K562 (cell line): Measurements from ENCODE around the gene HNF1B.

Experiments used
- BCL6 ChIP-seq: fragments of 250-450 bp; sonication (Bioruptor Pico); IDR thresholded peaks from 2 replicates; pipeline ENCODE4 v1.4.0; 2020
- EZH2 ChIP-seq: IDR thresholded peaks from 2 replicates; pipeline ENCODE4 v1.6.1; 2012; ENCODE audit warnings: low read depth, mild to moderate bottlenecking, inconsistent platforms, low read length, borderline replicate concordance
- FOXJ3 ChIP-seq: sonication (generic); formaldehyde crosslinking; IDR thresholded peaks from 2 replicates; pipeline ENCODE4 v1.4.0; 2020; ENCODE audit warnings: mild to moderate bottlenecking, missing genetic modification reagents
- RNF2 ChIP-seq: sonication (generic); IDR thresholded peaks from 2 replicates; pipeline ENCODE4 v1.6.1; 2016
- ZBTB43 ChIP-seq: sonication (generic); formaldehyde crosslinking; IDR thresholded peaks from 2 replicates; pipeline ENCODE4 v1.8.0; 2023; ENCODE audit warnings: mild to moderate bottlenecking, missing genetic modification reagents
- ZFX ChIP-seq: sonication (generic); formaldehyde crosslinking; IDR thresholded peaks from 2 replicates; pipeline ENCODE4 v1.8.0; 2022; ENCODE audit warnings: mild to moderate bottlenecking, missing genetic modification reagents, moderate library complexity
- ZNF121 ChIP-seq: sonication (generic); formaldehyde crosslinking; conservative IDR thresholded peaks from 2 replicates; pipeline ENCODE4 v1.8.0; 2022; ENCODE audit warnings: missing genetic modification reagents

DNA sequence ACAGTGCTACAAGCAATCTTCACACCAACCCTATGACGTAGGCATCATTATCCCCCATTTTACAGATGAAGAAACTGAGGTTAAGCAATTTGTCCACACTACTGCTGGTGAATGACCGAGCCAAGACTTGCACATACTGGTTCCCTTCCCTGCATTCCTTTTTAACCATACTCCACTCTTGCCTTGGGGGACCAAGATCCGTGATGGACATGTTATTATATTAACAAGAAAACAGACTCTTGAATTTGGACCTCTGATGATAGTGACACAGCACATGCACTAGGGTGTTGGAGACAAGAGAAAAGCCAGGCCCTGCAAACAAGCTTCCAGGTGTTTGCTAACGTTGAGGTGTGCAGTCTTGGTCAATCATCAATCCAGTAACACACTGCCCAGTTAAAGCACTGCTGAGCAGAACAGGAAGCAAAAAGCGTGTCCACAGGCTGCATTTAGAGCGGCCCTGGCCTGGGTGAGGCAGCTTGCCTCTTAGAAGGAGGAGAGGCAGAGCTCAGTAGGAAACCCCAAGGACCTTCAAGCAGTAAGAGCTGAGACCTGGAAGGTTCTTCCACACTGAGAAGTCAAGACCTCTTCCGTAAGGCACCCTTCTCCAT lies 36.7 kb downstream of the HNF1B start:
- TF ChIP-seq BCL6 (CRISPR knock-in tag) (no peak), RNF2 (no peak), EZH2 (no peak), ZNF121 (CRISPR knock-in tag) (no peak), ZFX (CRISPR knock-in tag) (no peak), FOXJ3 (CRISPR knock-in tag) (no peak), ZBTB43 (CRISPR knock-in tag) (no peak)
